Uterus (tissue), 4 donors: ENCODE results near the gene RAC3. TPM values are rescaled to one million over a fixed set of nuclear protein-coding genes. Genes with fewer than 3 reads are reported as not detected.

Experiments used
- DNase-seq, 2 donors: peaks; one replicate each; pipeline ENCODE4 v3.0.0-alpha.2; 2019 to 2020
- H3K27ac ChIP-seq, 2 donors: fragments of 200-600 bp; sonication (generic); 1 replicate in 1 of 2; 2 replicates in 1 of 2; pipeline ENCODE4 v1.5.1; 2016 to 2018
- H3K27me3 ChIP-seq, 2 donors: fragments of 200-600 bp; sonication (generic); one replicate each; pipeline ENCODE4 v1.5.1; 2018 to 2019; ENCODE audit warnings: control low read depth in 1 of 2
- H3K36me3 ChIP-seq, 2 donors: fragments of 200-600 bp; sonication (generic); one replicate each; pipeline ENCODE4 v1.5.1; 2019; ENCODE audit warnings: control low read depth in 1 of 2
- H3K4me1 ChIP-seq, 2 donors: fragments of 200-600 bp; sonication (generic); one replicate each; pipeline ENCODE4 v1.5.1; 2018 to 2019; ENCODE audit warnings: control low read depth in 1 of 2
- H3K4me3 ChIP-seq, 2 donors: fragments of 200-600 bp; sonication (generic); 1 replicate in 1 of 2; 2 replicates in 1 of 2; pipeline ENCODE4 v1.5.1; 2018 to 2019; ENCODE audit warnings: mild to moderate bottlenecking in 1 of 2
- H3K9me3 ChIP-seq, 2 donors: fragments of 200-600 bp; sonication (generic); one replicate each; pipeline ENCODE4 v1.5.1; 2019; ENCODE audit warnings: control low read depth in 1 of 2
- CTCF ChIP-seq, 4 experiments: fragments of 200-600 bp in 2 of 4; fragments of 450-650 bp in 2 of 4; sonication (generic) in 2 of 4; IDR thresholded peaks; one replicate each; pipeline ENCODE4 v1.5.1; 2016 to 2019; ENCODE audit warnings: antibody characterized with exemption in 4 of 4, mild to moderate bottlenecking in 2 of 4, moderate library complexity in 1 of 4
- POLR2A ChIP-seq, 2 donors: fragments of 450-650 bp; IDR thresholded peaks; one replicate each; pipeline ENCODE4 v1.6.1; 2016; ENCODE audit warnings: antibody characterized with exemption in 2 of 2, mild to moderate bottlenecking in 1 of 2, moderate library complexity in 1 of 2
- intact Hi-C: fragments of 100-400 bp; cut with DNase I; formaldehyde crosslinking; loops from one replicate; pipeline ENCODE4 v1.15.1; 2023; ENCODE audit warnings: low total_unique reads
- total RNA-seq, 4 donors: library from RNA; depleted of rRNA in 3 of 4; stranded (reverse); fragments of >200 nt in 3 of 4; gene quantifications; one replicate each; pipeline versions ENCODE4 v1.1.0 to v1.2.4, GENCODE V29; 2014 to 2023
- donor health status: DM: yes; HTN: yes; CAD: no.

RAC3 gene
- total RNA-seq, 4 donors from 2014 or later = 0.91 to 8.4 TPM; not detected in 2

DNA sequence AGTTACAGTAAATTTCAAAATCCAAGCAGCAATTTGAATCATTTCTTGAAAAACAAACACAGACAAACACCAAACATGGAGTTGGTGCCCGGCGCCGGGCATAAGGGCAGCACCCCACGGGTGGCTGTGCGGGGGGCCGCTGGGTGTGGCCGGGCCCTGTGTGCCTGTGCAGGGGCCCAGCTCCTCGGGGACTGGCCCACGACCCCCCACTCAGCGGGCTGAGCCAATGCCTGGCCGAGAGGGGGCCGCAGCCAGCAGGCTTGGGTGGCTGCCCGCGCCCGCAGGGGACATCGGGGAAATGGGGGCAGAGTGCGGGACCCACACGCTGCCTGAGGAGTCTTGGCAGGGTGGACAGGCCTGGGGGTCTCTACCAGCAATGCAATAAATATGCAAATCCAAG, 47.0 kb downstream of the RAC3 start:
- Histone ChIP-seq H3K27ac (peak overlapping the region; percentile 37 to 52), H3K36me3 (no peaks in the 10 kb centered on the region), H3K27me3 (no peaks in the 10 kb centered on the region), H3K9me3 (no peaks in the 10 kb centered on the region), H3K4me3 (no peak overlapping the region), H3K4me1 (no peaks in the 10 kb centered on the region)
- intact Hi-C loops = no loop called here
- TF ChIP-seq POLR2A (IDR thresholded peaks at IDR 0.05) (no peak), CTCF (IDR thresholded peaks at IDR 0.05) (no peak)
- no peak for DNase-seq

GRCh38 chr17:82079001-82079677, 47.7 kb downstream of the RAC3 start:
- no peak for DNase-seq
- no peak overlapping the region for H3K27ac ChIP-seq
- no peaks in the 10 kb centered on the region for H3K27me3 ChIP-seq
- no peaks in the 10 kb centered on the region for H3K9me3 ChIP-seq
- H3K4me1 ChIP-seq = no peaks in the 10 kb centered on the region
- no peak overlapping the region for H3K4me3 ChIP-seq
- intact Hi-C loops = no loop called here
- TF ChIP-seq CTCF (IDR thresholded peaks at IDR 0.05) = no peak
- TF ChIP-seq POLR2A (IDR thresholded peaks at IDR 0.05) = no peak
- H3K36me3 ChIP-seq = no peaks in the 10 kb centered on the region

DNA sequence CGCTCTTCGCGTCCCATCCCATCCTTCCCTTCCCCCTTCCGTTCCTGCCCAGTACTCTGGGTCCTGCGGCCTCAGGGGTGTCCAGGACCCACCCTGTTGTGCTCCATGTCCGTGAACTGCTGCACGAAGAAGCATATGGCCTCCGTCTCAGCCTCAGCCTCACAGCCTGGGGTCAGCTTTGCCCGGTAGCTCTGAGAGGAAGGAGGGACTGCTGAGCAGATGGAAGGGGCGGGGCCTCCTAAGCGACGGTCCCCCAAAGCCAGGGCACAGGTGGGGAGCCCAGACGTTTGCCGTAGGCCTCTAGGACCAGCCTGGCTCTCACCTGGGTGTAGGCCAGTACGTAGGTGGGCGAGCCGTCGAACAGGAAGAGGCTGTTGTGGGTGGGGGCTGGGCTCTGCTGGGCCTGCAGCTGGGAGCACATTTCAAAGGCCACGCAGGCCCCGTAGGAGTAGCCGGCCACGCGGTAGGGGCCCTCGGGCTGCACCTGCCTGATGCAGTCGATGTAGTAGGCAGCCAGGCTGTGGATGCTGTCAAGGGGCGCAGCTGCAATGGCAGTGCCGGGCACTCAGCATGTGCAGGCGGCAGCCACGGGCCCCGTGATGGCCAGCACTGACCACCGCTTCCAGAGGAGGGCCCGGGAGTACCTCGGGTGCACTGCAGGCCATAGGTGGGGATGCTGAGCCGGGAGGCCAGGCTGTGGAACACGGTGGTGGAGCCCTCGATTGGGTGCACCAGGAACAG, 48.7 kb downstream of the RAC3 start:
- no peak overlapping the region for H3K27ac ChIP-seq
- H3K4me1 ChIP-seq = no peaks in the 10 kb centered on the region
- H3K27me3 ChIP-seq = no peaks in the 10 kb centered on the region
- no peak overlapping the region for H3K4me3 ChIP-seq
- TF ChIP-seq POLR2A (IDR thresholded peaks at IDR 0.05) (no peak), CTCF (IDR thresholded peaks at IDR 0.05) (no peak)
- no peaks in the 10 kb centered on the region for H3K36me3 ChIP-seq
- no peak for DNase-seq
- no peaks in the 10 kb centered on the region for H3K9me3 ChIP-seq
- intact Hi-C loops = no loop called here

- H3K27ac ChIP-seq = no peak overlapping the region
- intact Hi-C loops = no loop called here
- TF ChIP-seq CTCF (IDR thresholded peaks at IDR 0.05) = no peak
- no peak for TF ChIP-seq POLR2A (IDR thresholded peaks at IDR 0.05)
These were observed 49.4 kb downstream of the RAC3 start for GRCh38 chr17:82080789-82081464.

GRCh38 chr17:82081546-82081945, 50.1 kb downstream of the RAC3 start:
- H3K27me3 ChIP-seq = no peaks in the 10 kb centered on the region
- no peak for DNase-seq
- H3K4me3 ChIP-seq = no peak overlapping the region
- no peak overlapping the region for H3K27ac ChIP-seq
- TF ChIP-seq CTCF (IDR thresholded peaks at IDR 0.05) (no peak), POLR2A (IDR thresholded peaks at IDR 0.05) (no peak)
- H3K36me3 ChIP-seq = no peaks in the 10 kb centered on the region
- H3K9me3 ChIP-seq = no peaks in the 10 kb centered on the region
- H3K4me1 ChIP-seq = no peaks in the 10 kb centered on the region
- intact Hi-C loops = no loop called here

More at GRCh38 chr17:82080789-82081464, 49.4 kb downstream of the RAC3 start:
- no peaks in the 10 kb centered on the region for H3K9me3 ChIP-seq
- no peaks in the 10 kb centered on the region for H3K36me3 ChIP-seq
- DNase-seq = no peak
- H3K4me1 ChIP-seq = no peaks in the 10 kb centered on the region
- no peak overlapping the region for H3K4me3 ChIP-seq
- no peaks in the 10 kb centered on the region for H3K27me3 ChIP-seq
